Smooth muscle cell (in vitro differentiated cells): ENCODE data around the gene ZNF530. TPM values are rescaled to one million over a fixed set of nuclear protein-coding genes. Genes with fewer than 3 reads are reported as not detected.

Source experiments
- DNase-seq: peaks from one replicate; lab custom pipeline; 2025; ENCODE audit not compliant: unreplicated experiment; lab: John Stamatoyannopoulos, UW
- H2AFZ ChIP-seq: fragments of 200-600 bp; sonication (generic); 2 replicates; pipeline ENCODE4 v1.6.0; 2016; ENCODE audit warnings: antibody characterized with exemption, low read depth, mild to moderate bottlenecking
- H3F3A ChIP-seq: fragments of 200-600 bp; sonication (generic); 2 replicates; pipeline ENCODE4 v1.6.0; 2017; ENCODE audit warnings: antibody characterized with exemption, low read depth
- H3K27ac ChIP-seq: fragments of 200-600 bp; sonication (generic); 2 replicates; pipeline ENCODE4 v1.5.1; 2016; ENCODE audit warnings: low read depth, mild to moderate bottlenecking
- H3K27me3 ChIP-seq: fragments of 200-600 bp; sonication (generic); 2 replicates; pipeline ENCODE4 v1.6.1; 2016; ENCODE audit warnings: low read depth, mild to moderate bottlenecking
- H3K36me3 ChIP-seq: fragments of 200-600 bp; sonication (generic); 2 replicates; pipeline ENCODE4 v1.5.1; 2016; ENCODE audit warnings: low read depth
- H3K4me1 ChIP-seq: fragments of 200-600 bp; sonication (generic); 2 replicates; pipeline ENCODE4 v1.5.1; 2016; ENCODE audit warnings: low read depth
- H3K4me2 ChIP-seq: fragments of 200-600 bp; sonication (generic); 2 replicates; pipeline ENCODE4 v1.6.0; 2016; ENCODE audit warnings: mild to moderate bottlenecking
- H3K4me3 ChIP-seq: fragments of 200-600 bp; sonication (generic); 2 replicates; pipeline ENCODE4 v1.5.1; 2016; ENCODE audit warnings: mild to moderate bottlenecking
- H3K79me2 ChIP-seq: fragments of 200-600 bp; sonication (generic); 2 replicates; pipeline ENCODE4 v1.6.0; 2016; ENCODE audit warnings: low read depth, mild to moderate bottlenecking
- H3K9ac ChIP-seq: fragments of 200-600 bp; sonication (generic); 2 replicates; pipeline ENCODE4 v1.6.0; 2016; ENCODE audit warnings: low read depth
- H3K9me3 ChIP-seq: fragments of 200-600 bp; sonication (generic); replicated peaks from 2 replicates; pipeline ENCODE4 v1.5.1; 2016; ENCODE audit warnings: low read depth
- H4K20me1 ChIP-seq: fragments of 200-600 bp; sonication (generic); 2 replicates; pipeline ENCODE4 v1.6.0; 2016; ENCODE audit warnings: low read depth
- WGBS: methylation state at CpG from one replicate; pipeline ENCODE4 v1.1.7; 2016; ENCODE audit warnings: low lambda C conversion rate; 5-methylcytosine and 5-hydroxymethylcytosine counted together
- polyA plus RNA-seq: library from polyadenylated mRNA; unstranded; fragments of >200 nt; fragmentation: Nextera tagmentation; extraction: Ambion mirVana; gene quantifications from 2 replicates; pipeline ENCODE4 v1.2.1, GENCODE V29; 2016
- total RNA-seq: library from RNA; depleted of rRNA; stranded (reverse); fragments of >200 nt; gene quantifications from 2 replicates; pipeline ENCODE4 v1.2.3, GENCODE V29; 2014
- TF ChIP-seq, protein P1 (sequence below): fragments of 200-600 bp; sonication (generic); IDR thresholded peaks from 2 replicates; pipeline ENCODE4 v1.5.1; 2017; ENCODE audit warnings: borderline replicate concordance, mild to moderate bottlenecking, antibody characterized with exemption; ENCODE audit not compliant: insufficient read depth, poor library complexity, severe bottlenecking

The ZNF530 gene
- total and polyA plus RNA-seq, 2 experiments from 2014 or later, result 3.2 to 3.5 TPM

DNA sequence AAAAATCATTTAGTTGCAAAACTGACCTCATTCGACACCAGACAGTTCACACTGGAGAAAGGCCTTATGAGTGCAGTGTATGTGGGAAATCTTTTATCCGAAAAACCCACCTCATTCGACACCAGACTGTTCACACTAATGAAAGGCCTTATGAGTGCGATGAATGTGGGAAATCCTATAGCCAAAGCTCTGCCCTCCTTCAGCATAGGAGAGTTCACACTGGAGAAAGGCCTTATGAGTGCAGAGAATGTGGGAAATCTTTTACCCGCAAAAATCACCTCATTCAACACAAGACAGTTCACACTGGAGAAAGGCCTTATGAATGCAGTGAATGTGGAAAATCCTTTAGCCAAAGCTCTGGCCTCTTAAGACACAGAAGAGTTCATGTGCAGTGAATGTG is 7.2 kb downstream of the ZNF530 start:
- peaks cover 22% of the 10 kb centered on the region for H3K36me3 ChIP-seq
- 97% methylated on average over 5 of the region's 5 CpGs for WGBS

DNA sequence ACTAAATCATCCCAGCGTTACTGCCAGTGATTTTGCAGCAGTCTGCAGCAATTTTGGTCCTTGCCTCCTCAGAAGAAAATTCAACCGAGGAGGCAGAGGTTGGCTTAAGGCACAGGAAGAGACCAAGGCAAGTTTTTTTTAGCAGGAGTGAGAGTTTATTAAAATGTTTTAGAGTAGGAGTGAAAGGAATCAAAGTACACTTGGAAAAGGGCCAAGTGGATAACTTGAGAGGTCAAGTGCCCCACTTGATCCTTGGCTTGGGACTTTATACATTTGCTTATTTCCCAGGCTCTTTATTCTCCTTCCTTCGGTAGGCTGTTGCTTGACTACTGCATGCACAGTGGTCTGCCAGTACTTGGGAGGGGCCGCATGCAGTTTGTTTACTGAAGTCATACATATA is 11.4 kb downstream of the ZNF530 start:
- H3K4me3 ChIP-seq, result no peak overlapping the region
- H3K79me2 ChIP-seq, result peaks cover 22% of the 10 kb centered on the region
- H3K9ac ChIP-seq, result no peak overlapping the region
- H3K27me3 ChIP-seq, result no peaks in the 10 kb centered on the region
- 90% methylated on average over 4 of the region's 4 CpGs for WGBS
- TF ChIP-seq, protein P1, sequence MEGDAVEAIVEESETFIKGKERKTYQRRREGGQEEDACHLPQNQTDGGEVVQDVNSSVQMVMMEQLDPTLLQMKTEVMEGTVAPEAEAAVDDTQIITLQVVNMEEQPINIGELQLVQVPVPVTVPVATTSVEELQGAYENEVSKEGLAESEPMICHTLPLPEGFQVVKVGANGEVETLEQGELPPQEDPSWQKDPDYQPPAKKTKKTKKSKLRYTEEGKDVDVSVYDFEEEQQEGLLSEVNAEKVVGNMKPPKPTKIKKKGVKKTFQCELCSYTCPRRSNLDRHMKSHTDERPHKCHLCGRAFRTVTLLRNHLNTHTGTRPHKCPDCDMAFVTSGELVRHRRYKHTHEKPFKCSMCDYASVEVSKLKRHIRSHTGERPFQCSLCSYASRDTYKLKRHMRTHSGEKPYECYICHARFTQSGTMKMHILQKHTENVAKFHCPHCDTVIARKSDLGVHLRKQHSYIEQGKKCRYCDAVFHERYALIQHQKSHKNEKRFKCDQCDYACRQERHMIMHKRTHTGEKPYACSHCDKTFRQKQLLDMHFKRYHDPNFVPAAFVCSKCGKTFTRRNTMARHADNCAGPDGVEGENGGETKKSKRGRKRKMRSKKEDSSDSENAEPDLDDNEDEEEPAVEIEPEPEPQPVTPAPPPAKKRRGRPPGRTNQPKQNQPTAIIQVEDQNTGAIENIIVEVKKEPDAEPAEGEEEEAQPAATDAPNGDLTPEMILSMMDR, result no peak
- DNase-seq, result no peak
- no peaks in the 10 kb centered on the region for H3K4me1 ChIP-seq
- no peaks in the 10 kb centered on the region for H3K9me3 ChIP-seq
- H3K27ac ChIP-seq, result no peak overlapping the region
- H3K4me2 ChIP-seq, result no peak overlapping the region
- no peak overlapping the region for H2AFZ ChIP-seq
- no peaks in the 10 kb centered on the region for H4K20me1 ChIP-seq
- H3F3A ChIP-seq, result no peaks in the 10 kb centered on the region
- H3K36me3 ChIP-seq, result peaks cover 11% of the 10 kb centered on the region

More for the DNA sequence above, 7.2 kb downstream of the ZNF530 start:
- Histone ChIP-seq H3K4me1 (no peaks in the 10 kb centered on the region), H3F3A (no peaks in the 10 kb centered on the region), H3K9ac (no peak overlapping the region), H3K4me3 (no peak overlapping the region), H2AFZ (no peak overlapping the region), H4K20me1 (no peaks in the 10 kb centered on the region), H3K27ac (no peak overlapping the region), H3K9me3 (no peaks in the 10 kb centered on the region), H3K4me2 (no peak overlapping the region), H3K27me3 (no peaks in the 10 kb centered on the region), H3K79me2 (no peaks in the 10 kb centered on the region)
- DNase-seq, result no peak
- TF ChIP-seq, protein P1, result no peak

DNA sequence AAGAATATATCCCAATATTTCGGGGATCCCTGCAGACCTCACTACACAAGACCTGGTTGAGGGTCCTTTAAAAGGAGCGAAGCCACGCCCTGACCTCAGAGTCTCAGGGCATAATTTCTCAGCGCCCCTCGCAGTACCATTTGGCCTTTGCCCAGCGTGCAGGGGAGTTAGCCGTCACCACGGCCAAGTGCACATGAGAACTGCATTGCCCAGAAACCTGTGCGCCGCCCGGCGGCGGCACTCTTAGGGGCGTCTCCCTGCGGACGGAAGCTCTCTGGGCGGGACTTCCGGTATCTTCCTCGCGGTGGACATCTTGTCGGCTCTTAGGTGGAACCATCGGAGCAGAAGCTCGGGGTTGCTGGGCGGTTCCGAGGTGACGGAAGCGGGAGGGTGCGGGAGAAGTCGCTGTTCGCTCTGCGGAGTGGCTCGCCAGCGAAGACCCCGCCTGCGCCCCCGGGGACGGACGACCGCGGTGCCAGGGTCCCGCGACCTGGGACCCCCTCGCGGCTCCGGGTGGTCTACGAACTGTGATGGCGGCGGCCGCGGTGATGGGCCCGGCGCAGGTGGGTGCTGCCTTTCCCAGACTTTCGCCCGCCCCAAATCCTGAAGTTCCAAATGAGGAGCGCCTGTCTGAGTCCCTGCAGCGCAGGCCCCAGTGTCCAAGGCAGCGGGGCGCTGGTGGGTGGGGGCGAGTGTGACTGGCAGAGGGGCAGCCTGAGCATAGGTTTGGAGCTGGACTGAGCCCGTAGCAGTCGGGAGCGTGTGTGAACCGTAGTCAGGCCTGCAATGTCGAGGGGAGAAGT is 14.5 kb downstream of the ZNF530 start, which contains the start of gene ZNF134:
Gene ZNF134, plus strand, starts transcription at position 302 of the 803 bp plus-strand sequence. CDS start 5,227 bp downstream, outside the sequence.
- no peaks in the 10 kb centered on the region for H3K4me1 ChIP-seq
- peak within 1 kb of the TSS; percentile 95 for H3K4me2 ChIP-seq
- peak within 1 kb of the TSS; percentile 87 for H3K9ac ChIP-seq
- peaks cover 48% of the 10 kb centered on the region for H3K79me2 ChIP-seq
- TF ChIP-seq, protein P1, result no peak
- peak; percentile 43 for DNase-seq
- H3K4me3 ChIP-seq, result peak within 1 kb of the TSS; percentile 98
- H3K36me3 ChIP-seq, result peaks cover 21% of the 10 kb centered on the region
- no peaks in the 10 kb centered on the region for H3F3A ChIP-seq
- 2% methylated on average over 60 of the region's 64 CpGs for WGBS
- H4K20me1 ChIP-seq, result no peaks in the 10 kb centered on the region
- H2AFZ ChIP-seq, result peak within 1 kb of the TSS; percentile 97
- peak within 1 kb of the TSS; percentile 17 for H3K27ac ChIP-seq
- peaks cover 15% of the 10 kb centered on the region for H3K9me3 ChIP-seq
- H3K27me3 ChIP-seq, result no peaks in the 10 kb centered on the region
